Smooth muscle cell (in vitro differentiated cells): ENCODE data around the gene PIP5K1B. TPM values are rescaled to one million over a fixed set of nuclear protein-coding genes. Genes with fewer than 3 reads are reported as not detected.

Experiments
- DNase-seq: peaks from one replicate; lab custom pipeline; 2025; ENCODE audit not compliant: unreplicated experiment; lab: John Stamatoyannopoulos, UW
- H2AFZ ChIP-seq: fragments of 200-600 bp; sonication (generic); 2 replicates; pipeline ENCODE4 v1.6.0; 2016; ENCODE audit warnings: antibody characterized with exemption, low read depth, mild to moderate bottlenecking
- H3F3A ChIP-seq: fragments of 200-600 bp; sonication (generic); 2 replicates; pipeline ENCODE4 v1.6.0; 2017; ENCODE audit warnings: antibody characterized with exemption, low read depth
- H3K27ac ChIP-seq: fragments of 200-600 bp; sonication (generic); 2 replicates; pipeline ENCODE4 v1.5.1; 2016; ENCODE audit warnings: low read depth, mild to moderate bottlenecking
- H3K27me3 ChIP-seq: fragments of 200-600 bp; sonication (generic); 2 replicates; pipeline ENCODE4 v1.6.1; 2016; ENCODE audit warnings: low read depth, mild to moderate bottlenecking
- H3K36me3 ChIP-seq: fragments of 200-600 bp; sonication (generic); 2 replicates; pipeline ENCODE4 v1.5.1; 2016; ENCODE audit warnings: low read depth
- H3K4me1 ChIP-seq: fragments of 200-600 bp; sonication (generic); 2 replicates; pipeline ENCODE4 v1.5.1; 2016; ENCODE audit warnings: low read depth
- H3K4me2 ChIP-seq: fragments of 200-600 bp; sonication (generic); 2 replicates; pipeline ENCODE4 v1.6.0; 2016; ENCODE audit warnings: mild to moderate bottlenecking
- H3K4me3 ChIP-seq: fragments of 200-600 bp; sonication (generic); 2 replicates; pipeline ENCODE4 v1.5.1; 2016; ENCODE audit warnings: mild to moderate bottlenecking
- H3K79me2 ChIP-seq: fragments of 200-600 bp; sonication (generic); 2 replicates; pipeline ENCODE4 v1.6.0; 2016; ENCODE audit warnings: low read depth, mild to moderate bottlenecking
- H3K9ac ChIP-seq: fragments of 200-600 bp; sonication (generic); 2 replicates; pipeline ENCODE4 v1.6.0; 2016; ENCODE audit warnings: low read depth
- H3K9me3 ChIP-seq: fragments of 200-600 bp; sonication (generic); replicated peaks from 2 replicates; pipeline ENCODE4 v1.5.1; 2016; ENCODE audit warnings: low read depth
- H4K20me1 ChIP-seq: fragments of 200-600 bp; sonication (generic); 2 replicates; pipeline ENCODE4 v1.6.0; 2016; ENCODE audit warnings: low read depth
- WGBS: methylation state at CpG from one replicate; pipeline ENCODE4 v1.1.7; 2016; ENCODE audit warnings: low lambda C conversion rate; 5-methylcytosine and 5-hydroxymethylcytosine counted together
- polyA plus RNA-seq: library from polyadenylated mRNA; unstranded; fragments of >200 nt; fragmentation: Nextera tagmentation; extraction: Ambion mirVana; gene quantifications from 2 replicates; pipeline ENCODE4 v1.2.1, GENCODE V29; 2016
- total RNA-seq: library from RNA; depleted of rRNA; stranded (reverse); fragments of >200 nt; gene quantifications from 2 replicates; pipeline ENCODE4 v1.2.3, GENCODE V29; 2014
- TF ChIP-seq, protein P1 (sequence below): fragments of 200-600 bp; sonication (generic); IDR thresholded peaks from 2 replicates; pipeline ENCODE4 v1.5.1; 2017; ENCODE audit warnings: borderline replicate concordance, mild to moderate bottlenecking, antibody characterized with exemption; ENCODE audit not compliant: insufficient read depth, poor library complexity, severe bottlenecking

PIP5K1B gene
- total and polyA plus RNA-seq, 2 experiments from 2014 or later, result not detected

DNA sequence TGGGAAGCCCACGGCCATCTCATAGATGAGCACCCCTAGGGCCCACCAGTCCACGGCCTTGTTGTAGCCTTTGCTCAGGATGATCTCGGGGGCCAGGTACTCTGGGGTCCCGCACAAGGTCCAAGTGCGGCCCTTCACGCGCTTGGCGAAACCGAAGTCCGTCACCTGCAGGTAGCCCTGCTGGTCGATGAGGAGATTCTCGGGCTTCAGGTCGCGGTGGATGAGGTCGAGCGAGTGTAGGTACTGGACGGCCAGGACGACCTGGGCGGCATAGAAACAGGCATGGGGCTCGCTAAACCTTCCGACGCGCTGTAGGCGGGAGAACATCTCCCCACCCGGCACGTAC is 308.3 kb downstream of the PIP5K1B start:
- TF ChIP-seq, protein P1, sequence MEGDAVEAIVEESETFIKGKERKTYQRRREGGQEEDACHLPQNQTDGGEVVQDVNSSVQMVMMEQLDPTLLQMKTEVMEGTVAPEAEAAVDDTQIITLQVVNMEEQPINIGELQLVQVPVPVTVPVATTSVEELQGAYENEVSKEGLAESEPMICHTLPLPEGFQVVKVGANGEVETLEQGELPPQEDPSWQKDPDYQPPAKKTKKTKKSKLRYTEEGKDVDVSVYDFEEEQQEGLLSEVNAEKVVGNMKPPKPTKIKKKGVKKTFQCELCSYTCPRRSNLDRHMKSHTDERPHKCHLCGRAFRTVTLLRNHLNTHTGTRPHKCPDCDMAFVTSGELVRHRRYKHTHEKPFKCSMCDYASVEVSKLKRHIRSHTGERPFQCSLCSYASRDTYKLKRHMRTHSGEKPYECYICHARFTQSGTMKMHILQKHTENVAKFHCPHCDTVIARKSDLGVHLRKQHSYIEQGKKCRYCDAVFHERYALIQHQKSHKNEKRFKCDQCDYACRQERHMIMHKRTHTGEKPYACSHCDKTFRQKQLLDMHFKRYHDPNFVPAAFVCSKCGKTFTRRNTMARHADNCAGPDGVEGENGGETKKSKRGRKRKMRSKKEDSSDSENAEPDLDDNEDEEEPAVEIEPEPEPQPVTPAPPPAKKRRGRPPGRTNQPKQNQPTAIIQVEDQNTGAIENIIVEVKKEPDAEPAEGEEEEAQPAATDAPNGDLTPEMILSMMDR, result no peak
- no peaks in the 10 kb centered on the region for H3K9me3 ChIP-seq
- no peaks in the 10 kb centered on the region for H3K79me2 ChIP-seq
- H3K27ac ChIP-seq, result no peak overlapping the region
- no peak overlapping the region for H3K9ac ChIP-seq
- H3K4me2 ChIP-seq, result no peak overlapping the region
- no peaks in the 10 kb centered on the region for H3K36me3 ChIP-seq
- H3K27me3 ChIP-seq, result peaks cover under 1% of the 10 kb centered on the region
- H3F3A ChIP-seq, result no peaks in the 10 kb centered on the region
- no peak overlapping the region for H3K4me3 ChIP-seq
- 95% methylated on average over 26 of the region's 26 CpGs for WGBS
- H3K4me1 ChIP-seq, result no peaks in the 10 kb centered on the region
- H4K20me1 ChIP-seq, result no peaks in the 10 kb centered on the region
- no peak overlapping the region for H2AFZ ChIP-seq
- no peak for DNase-seq

DNA sequence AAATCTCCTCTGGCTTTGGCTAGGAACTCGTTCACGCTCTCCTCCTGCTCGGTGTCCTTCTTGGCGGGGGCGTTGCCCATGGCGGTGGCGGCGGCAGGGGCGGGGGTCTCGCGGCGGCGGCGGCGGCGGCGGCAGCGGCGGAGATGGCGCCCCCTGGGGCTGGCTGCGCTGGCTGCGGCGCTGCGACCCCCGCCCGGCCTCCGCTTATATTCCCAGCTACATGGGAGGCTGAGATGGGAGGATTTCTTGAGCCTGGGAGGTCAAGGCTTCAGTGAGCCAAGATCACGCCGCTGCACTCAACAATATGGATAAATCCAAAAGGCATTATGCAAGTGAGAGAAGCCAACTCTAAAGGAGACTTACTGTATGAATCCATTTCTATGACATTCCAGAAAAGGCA is 309.0 kb downstream of the PIP5K1B start, which contains the start of gene PRKACG:
PRKACG (minus strand) TSS at position 101 of the 400 bp plus-strand sequence; CDS start at position 80, 21 bp downstream.
- H4K20me1 ChIP-seq, result no peaks in the 10 kb centered on the region
- H3K4me2 ChIP-seq, result no peak within 1 kb of the TSS
- no peaks in the 10 kb centered on the region for H3K4me1 ChIP-seq
- no peaks in the 10 kb centered on the region for H3F3A ChIP-seq
- H3K27me3 ChIP-seq, result no peaks in the 10 kb centered on the region
- H3K27ac ChIP-seq, result no peak within 1 kb of the TSS
- DNase-seq, result no peak
- no peaks in the 10 kb centered on the region for H3K79me2 ChIP-seq
- H3K36me3 ChIP-seq, result no peaks in the 10 kb centered on the region
- H3K9me3 ChIP-seq, result no peaks in the 10 kb centered on the region
- TF ChIP-seq, protein P1, result no peak
- 94% methylated on average over 29 of the region's 29 CpGs for WGBS
- no peak within 1 kb of the TSS for H3K9ac ChIP-seq
- H3K4me3 ChIP-seq, result no peak within 1 kb of the TSS
- no peak within 1 kb of the TSS for H2AFZ ChIP-seq

DNA sequence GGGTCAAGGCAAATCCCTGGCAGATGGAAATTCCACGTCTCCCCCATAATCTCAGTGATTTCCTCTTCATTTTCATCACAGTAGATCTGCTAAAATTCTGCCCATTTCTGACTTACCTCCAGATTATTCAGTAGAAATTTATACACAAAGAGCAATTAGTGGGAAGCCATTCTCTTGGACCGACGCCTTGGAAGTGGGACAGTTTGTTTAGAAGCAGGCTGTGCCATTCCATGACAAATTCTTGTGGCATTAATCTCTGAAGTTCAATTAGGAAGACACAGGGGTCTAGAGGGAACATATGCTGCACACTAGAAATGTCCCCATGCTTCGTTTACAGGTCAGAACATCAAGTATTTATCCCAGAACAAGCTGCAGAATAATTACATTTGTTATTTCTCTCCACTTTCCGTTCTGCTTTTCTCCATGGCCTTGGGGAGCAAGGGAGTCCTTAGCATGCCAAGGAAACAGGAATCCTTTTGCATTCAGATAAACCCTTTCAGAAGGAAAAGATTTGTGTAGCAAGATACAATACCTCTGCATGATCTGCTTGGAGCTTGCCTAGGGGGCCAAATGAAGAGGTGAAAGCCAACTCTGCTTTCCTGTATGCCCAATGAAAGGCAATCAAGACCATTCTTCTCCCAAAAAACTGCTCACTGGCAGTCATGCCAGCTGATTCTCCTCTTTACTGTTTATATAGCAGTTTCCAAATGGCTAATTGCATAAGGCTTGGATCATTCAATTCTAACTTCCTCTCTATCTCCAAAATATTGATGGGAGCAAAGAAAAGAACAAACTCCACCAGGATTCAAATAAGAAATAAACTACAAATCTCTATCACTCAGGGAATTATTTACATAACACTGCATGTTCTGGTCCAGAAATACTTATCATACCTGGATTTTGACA is 311.4 kb downstream of the PIP5K1B start:
- H2AFZ ChIP-seq, result no peak overlapping the region
- WGBS, result 74% methylated on average over 5 of the region's 5 CpGs
- no peak overlapping the region for H3K27ac ChIP-seq
- no peaks in the 10 kb centered on the region for H4K20me1 ChIP-seq
- H3K4me1 ChIP-seq, result no peaks in the 10 kb centered on the region
- no peaks in the 10 kb centered on the region for H3K36me3 ChIP-seq
- no peaks in the 10 kb centered on the region for H3K9me3 ChIP-seq
- no peak overlapping the region for H3K4me3 ChIP-seq
- no peak overlapping the region for H3K9ac ChIP-seq
- no peak for DNase-seq
- TF ChIP-seq, protein P1, result no peak
- no peaks in the 10 kb centered on the region for H3K27me3 ChIP-seq
- no peaks in the 10 kb centered on the region for H3K79me2 ChIP-seq
- H3K4me2 ChIP-seq, result no peak overlapping the region
- H3F3A ChIP-seq, result no peaks in the 10 kb centered on the region

DNA sequence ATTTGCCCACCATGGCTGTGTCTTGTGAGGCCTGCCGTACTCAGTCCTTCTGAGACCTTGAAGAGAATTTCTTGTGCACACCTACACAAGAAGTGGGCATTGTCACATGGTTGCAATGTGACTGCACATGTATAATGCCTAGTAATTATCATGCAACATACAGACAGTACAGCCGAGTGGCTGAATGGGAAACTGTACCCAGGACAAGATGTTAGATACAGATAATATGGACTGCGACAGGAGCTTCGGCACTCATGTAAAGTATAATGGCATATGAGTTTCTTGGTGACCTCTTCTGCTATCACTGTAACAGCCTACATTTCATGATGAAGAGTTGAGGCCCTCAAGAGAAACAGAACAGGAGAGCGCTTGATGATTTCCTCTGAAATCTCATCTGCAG is 313.7 kb downstream of the PIP5K1B start:
- Histone ChIP-seq H4K20me1 (no peaks in the 10 kb centered on the region), H3K4me1 (no peaks in the 10 kb centered on the region), H3K27me3 (no peaks in the 10 kb centered on the region), H2AFZ (no peak overlapping the region), H3K9ac (no peak overlapping the region), H3K4me3 (no peak overlapping the region), H3K79me2 (no peaks in the 10 kb centered on the region), H3K36me3 (no peaks in the 10 kb centered on the region), H3K27ac (no peak overlapping the region), H3K9me3 (no peaks in the 10 kb centered on the region), H3F3A (no peaks in the 10 kb centered on the region), H3K4me2 (no peak overlapping the region)
- no peak for DNase-seq
- TF ChIP-seq, protein P1, result no peak
- WGBS, result 73% methylated on average over 5 of the region's 5 CpGs
